Retinal pigment epithelial cell (primary cell): ENCODE measurements around the gene GRK3.

Experiments
- DNase-seq: peaks from one replicate; pipeline ENCODE4 v3.0.0-alpha.2; 2010; ENCODE audit warnings: low read depth
- H3K4me3 ChIP-seq: 2 replicates; pipeline ENCODE4 v1.5.1; 2011; ENCODE audit warnings: mild to moderate bottlenecking, low read length, control low read depth, moderate library complexity
- CTCF ChIP-seq: conservative IDR thresholded peaks from 2 replicates; pipeline ENCODE4 v1.5.1; 2011; ENCODE audit warnings: low read depth, low read length, control low read depth, inconsistent platforms

Gene GRK3

GRCh38 chr22:25697978-25698377, 133.5 kb downstream of the GRK3 start:
- no peak for TF ChIP-seq CTCF
- DNase-seq: no peak
- no peak overlapping the region for H3K4me3 ChIP-seq

- TF ChIP-seq CTCF: no peak
- no peak overlapping the region for H3K4me3 ChIP-seq
- no peak for DNase-seq
Observed at GRCh38 chr22:25698461-25698860, 134.0 kb downstream of the GRK3 start.

DNA sequence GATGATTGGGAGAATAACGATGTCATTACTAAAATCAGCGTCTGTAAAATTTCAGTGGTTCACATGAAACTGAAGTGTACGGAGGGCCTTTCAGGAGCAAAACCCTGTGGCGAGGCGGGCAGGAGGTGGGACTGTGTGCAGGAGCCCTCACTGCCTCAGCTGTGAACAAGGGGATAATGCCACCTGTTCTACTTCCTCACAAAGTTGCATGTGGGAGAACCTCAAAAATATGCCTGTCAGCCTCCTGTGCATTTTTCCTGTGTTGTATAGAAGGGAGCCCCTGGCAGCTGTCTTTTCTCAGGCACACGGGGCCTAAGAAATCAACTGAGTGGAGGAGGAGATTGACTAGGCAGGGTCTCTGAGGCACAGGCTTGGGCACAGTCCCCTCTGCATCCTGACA, 134.5 kb downstream of the GRK3 start:
- no peak for TF ChIP-seq CTCF
- H3K4me3 ChIP-seq: no peak overlapping the region
- no peak for DNase-seq

DNA sequence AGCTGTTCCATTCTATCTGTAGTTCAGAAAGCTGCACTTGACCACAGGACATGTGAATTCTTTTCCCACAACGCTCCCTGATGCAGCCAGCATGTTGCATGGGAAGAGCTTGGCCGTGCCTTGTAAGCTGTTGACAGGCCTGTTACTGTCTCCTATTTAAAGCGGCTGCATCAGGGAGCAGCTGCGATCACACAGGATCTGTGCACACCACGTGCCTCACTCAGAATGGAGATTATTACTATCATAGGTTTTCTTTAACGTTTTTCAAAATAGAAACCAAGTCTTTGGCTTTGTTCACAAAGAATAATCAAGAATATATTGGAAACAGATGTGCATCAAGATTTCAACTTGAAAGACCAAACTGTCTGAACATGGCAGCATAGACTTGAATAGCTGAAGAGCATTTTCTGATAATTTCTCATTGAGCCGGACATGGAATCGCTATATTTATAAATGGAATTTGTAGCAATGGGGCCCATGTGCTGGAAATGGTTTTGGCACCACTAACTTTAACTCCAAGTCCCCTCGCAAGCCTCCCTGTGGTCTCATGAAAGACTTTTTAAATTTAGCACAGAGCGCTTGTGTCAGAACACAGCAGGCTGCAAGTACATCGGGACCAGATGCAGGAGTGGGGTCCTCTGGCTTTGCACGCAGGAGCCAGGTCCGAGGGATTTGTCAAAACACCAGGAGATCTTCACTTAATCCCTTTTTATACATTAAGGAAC, 136.7 kb downstream of the GRK3 start:
- TF ChIP-seq CTCF: no peak
- no peak for DNase-seq
- no peak overlapping the region for H3K4me3 ChIP-seq

GRCh38 chr22:25702040-25702439, 137.6 kb downstream of the GRK3 start:
- TF ChIP-seq CTCF: peak; percentile 32
- no peak for DNase-seq

GRCh38 chr22:25702571-25703167, 138.2 kb downstream of the GRK3 start:
- no peak for TF ChIP-seq CTCF
- no peak for DNase-seq
- no peak overlapping the region for H3K4me3 ChIP-seq

More at GRCh38 chr22:25702040-25702439, 137.6 kb downstream of the GRK3 start:
- H3K4me3 ChIP-seq: no peak overlapping the region

DNA sequence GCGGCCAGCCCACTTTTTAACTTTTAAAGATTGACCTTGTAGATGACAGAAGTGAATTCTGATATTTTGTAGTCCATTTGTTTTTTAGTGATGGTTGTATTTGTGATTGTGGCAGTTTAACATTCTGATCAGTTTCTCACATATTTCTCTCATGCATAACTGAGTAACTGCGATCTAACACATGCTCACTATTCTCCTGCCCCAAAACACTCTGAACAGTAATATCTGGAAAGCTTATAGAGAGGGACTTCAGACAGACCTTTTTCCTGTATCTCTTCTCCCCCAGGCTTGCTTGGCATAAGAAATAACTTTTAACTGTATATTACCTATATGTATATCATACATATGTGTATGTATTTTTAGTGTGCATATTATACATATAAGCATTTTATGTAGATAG, 140.2 kb downstream of the GRK3 start:
- TF ChIP-seq CTCF: no peak

More for the DNA sequence above, 140.2 kb downstream of the GRK3 start:
- DNase-seq: no peak
- no peak overlapping the region for H3K4me3 ChIP-seq
